HL-60/S4 treated with retinoic acid at 250 ng/mL for 4 days and 3 days (cell line): Measurements from ENCODE around the gene HIGD1A.

Experiments
- in situ Hi-C: fragments of 300-500 bp; cut with MboI; formaldehyde crosslinking; loops from 2 replicates; pipeline ENCODE4 v1.7.0; 2022; ENCODE audit warnings: low sequenced_read_pairs

The HIGD1A gene

DNA sequence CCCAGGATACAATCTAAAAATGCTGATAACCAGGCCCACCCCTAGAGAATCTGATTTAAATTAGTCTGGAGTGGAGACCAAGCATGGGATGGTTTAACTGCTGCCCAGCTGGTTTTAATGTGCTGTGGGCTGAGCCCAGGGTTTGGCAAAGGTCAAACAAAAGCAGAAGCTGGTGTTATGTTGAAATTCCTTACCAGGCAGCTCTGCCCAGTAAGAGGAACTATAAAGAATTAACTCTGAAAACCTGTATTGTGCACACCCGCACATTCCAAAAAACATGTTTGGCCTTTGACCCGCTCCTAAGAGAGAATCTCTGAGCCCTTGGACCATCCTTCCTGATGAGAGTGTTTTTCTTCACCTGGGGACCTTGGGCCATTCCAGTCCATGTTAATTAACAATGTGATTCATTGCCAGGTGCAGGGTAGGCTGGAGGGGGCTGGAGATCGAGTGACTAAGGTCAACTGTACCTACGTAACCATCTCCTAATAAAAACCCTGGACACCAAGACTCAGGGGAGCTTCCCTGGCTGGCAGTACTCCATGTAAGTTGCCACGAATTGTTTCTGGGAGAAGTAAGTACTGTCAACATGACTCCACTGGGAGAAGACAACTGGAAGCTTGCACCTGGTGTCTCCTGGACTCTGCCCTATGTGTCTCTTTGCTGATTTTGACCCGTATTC is 42.1 kb downstream of the HIGD1A start:
- in situ Hi-C loops: no loop called here

DNA sequence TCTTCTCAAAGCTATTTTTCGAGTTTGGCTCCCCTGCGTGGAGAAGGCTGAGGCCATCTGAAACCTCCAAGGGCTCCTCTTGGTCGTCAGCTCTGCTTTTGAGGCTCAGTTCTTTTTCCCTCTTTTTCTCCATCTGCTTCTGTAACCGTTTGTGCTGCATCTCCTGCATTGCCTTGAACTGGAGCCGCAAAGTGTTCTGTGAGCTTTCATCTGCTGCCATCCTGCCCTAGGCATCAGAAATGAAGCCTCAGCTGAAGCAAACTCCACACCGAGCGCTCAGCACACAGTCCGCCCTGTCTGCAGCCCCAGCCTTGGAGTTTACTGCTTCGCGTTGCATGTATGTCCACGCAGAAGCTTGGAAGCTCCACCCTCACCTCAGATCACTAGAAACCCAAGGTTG is 46.2 kb downstream of the HIGD1A start:
- in situ Hi-C loops: no loop called here

DNA sequence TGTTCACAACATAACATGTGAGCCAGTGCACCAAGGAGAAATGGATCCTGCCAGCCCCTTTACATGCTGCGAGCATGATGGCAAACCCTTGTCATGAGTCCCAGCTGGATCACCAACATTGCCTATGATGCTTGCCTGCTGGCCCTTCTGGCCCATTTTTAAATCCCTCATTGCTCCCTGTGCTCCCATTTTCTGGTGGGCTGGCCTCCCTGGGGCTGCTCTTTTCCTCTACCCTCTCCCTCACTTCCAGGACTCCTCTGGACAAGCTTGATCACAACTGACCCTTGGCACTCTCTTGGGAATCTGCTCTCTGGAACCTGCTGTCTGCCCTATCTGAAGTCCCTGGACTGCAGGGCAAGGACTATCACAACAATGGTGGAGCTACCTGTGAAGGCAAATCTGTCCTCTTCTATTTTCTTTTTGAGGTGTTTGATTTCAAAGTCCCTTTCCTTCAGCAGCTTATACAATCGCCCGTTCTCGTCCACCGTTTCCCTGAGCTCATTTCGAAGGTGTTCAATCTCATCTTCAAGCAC is 47.5 kb downstream of the HIGD1A start:
- in situ Hi-C loops: no loop called here

DNA sequence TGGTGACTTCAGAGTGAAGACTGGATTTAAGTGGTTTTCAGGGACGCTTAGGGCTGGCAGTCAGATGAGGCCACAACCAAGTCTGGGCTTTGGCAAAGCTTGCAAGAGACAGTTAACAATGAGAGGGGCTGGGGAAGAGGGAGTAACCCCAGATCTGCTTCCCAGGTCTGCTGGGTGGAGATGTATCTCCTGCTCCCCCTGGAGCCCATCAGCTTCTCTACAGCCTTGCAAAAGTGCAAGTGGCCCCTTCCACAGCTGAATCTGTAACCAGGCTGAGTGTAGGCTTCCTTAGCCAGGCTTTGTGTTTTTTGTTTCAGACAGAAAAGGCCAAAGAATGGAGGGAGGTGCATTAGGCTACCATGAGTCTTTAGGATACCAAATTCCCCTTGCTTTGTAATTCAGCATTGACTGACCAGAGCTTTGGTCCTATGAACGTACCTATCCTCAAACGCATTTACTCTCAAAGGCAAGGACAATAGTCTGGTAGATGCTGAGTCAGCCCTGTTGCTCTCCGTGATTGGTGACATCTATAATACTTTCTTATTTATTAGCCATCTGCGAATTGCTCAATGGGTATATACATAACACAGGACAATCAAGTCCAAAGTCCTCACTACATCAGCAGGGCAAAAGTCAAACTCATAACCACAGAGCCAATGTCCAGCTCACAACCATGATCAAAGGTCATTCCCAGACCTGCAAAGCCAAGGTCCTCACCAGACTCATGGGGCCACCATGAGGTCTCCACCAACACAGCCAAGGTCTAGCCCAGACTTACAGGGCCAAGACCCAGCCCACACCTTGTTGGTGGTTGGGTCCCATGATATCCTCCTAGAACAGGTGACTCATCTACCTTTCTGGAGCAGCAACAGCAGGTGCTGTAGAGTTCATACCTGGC is 48.4 kb downstream of the HIGD1A start:
- in situ Hi-C loops: no loop called here

DNA sequence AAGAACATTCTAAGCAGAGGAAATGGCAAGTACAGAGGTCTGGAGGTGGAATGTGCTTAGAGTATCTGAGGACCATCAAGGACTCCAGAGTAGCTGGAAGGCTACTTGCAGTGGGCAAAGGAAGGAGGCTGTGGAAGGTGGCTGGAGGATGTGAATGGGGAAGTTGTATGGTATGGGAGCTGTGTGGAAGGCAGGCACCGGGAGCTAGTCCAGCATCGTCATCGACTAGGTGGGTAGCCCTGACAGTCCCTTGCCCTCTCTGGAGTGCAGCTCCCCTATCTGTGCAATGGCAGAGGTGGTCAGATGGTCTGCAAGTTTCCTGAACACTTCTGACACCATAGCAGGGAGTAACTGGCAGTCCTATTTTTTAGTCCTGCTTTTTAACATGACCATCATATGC is 50.5 kb downstream of the HIGD1A start:
- in situ Hi-C loops: no loop called here

DNA sequence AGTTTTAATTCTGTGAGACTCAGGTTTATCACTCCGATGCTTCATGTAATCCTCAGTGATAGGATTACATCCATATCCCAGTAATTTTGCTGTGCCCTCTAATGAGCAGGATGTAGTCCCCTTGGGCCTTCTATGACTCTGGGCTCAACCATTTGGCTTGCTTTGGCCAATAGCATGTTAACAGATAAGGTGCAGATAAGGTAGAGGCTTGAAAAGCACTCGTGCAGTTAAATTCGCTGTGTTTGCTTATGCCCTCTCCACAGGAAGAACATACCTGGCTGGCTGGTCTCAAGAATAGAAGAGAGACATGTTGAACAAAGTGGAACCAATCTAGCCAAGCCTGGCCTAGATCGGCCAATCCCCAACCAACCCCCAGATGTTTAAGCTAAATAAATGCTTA is 51.3 kb downstream of the HIGD1A start:
- in situ Hi-C loops: no loop called here

DNA sequence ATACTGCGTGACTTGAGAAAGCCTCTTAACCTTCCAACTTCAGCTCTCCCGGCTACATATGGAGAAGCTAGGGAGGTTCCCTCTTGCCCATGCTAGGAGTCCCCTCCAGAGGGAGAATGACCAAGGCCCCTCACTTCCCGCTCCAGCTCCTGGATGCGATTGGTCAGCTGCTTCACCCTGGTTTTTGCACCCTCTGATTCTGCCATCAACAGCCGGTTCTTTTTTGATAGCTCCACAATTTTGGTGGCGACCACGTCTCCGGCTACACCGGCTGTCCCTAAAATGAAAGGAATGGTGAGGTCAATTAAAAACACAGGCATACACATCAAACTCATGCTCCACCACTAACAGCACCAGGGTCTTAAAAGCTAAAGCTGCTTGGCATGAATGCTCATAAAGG is 51.8 kb downstream of the HIGD1A start:
- in situ Hi-C loops: no loop called here

DNA sequence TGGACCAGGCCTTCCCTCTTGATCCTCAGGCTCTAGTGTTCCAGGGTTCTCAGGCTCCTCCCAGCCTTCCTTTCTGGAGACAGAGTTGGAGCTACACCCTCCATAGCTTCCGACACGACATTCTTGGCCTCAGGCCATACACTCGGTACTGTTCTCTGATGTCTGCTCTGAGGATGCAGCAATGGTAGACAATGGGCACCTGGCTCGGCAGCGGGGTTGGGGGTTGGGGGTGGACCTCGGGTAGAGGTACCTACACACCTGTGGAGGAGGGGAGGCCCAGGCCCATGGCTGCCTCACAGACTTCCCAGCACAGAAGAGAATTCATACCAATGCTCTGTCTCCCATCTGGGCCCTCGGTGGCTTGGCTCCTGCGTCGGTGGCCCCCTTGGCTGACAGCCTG is 52.7 kb downstream of the HIGD1A start:
- in situ Hi-C loops: no loop called here

DNA sequence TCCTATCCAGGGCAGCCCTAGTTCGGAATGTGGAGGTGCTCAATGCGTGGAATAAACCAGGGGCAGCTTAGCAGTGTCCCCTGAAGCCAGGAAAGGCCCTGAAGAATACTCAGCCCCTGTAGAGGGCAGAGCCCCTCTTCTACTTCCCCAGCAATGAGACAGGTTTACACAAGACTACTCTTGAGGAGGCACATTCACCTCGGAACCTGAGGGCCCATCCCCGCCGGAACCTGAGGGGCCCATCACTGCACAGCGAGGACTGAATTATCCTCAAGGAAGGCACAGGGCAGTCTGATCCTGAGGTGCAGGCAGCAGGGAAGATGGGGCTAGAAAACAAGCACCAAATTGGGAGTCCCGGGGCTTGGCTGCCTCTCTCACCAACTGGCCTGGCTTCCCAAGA is 53.5 kb downstream of the HIGD1A start:
- in situ Hi-C loops: no loop called here

DNA sequence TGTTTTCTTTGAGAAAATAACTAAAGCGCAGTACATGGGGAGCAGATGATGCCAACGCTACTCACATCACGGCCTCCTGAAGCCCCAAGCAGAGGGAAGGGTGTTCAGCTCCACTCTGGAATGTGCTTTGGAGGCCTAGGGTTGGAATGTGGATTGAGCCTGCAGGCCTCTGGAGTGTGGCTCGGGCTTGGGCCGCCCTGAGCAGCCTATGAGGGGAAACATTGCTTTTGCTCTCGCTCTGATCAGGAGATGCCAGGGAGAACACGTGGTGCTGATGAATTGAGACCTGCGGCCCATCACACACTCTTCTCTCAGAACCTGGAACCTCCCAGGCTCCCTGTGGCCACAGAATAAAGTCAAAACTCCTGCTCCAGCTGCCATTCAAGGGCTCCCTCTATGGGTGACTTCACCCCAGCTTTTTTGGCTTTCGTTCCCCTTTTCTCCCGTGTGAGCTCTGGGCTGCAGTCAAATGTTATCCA is 54.5 kb downstream of the HIGD1A start:
- in situ Hi-C loops: no loop called here

DNA sequence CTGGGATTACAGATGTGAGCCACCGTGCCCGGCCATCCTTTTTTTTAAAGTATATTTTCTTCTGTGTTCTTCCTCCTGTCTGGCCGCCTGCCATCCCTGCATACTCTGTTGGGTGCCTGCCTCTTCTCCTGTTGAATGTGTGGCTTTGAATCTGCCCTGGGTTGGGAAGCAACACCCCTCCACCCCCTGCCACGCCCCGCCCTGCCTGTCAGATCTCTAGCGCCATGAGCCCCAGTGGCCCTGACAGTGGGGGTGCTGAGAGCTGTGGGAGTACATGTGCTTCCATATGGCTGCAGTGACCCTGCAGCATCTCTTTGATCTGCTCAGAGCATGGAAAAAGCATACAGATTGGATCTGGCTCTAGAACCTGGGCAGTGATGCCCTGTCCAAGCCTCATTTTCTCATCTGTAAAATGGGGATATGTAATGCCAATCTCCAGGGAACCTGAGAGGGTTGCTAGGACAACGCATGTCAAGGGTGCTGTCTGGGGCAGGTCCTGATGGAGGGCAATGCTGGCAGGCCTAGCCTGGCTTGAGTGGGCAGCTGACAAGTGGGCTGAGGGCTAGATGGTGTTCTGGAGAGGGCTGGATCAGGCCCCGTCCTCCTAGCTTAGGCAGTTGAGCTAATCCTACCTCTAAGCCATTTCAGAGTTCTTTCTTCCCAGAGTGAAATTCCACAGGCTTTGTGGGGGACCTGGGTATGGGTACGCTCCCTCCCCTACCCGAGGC is 55.1 kb downstream of the HIGD1A start:
- in situ Hi-C loops: no loop called here

DNA sequence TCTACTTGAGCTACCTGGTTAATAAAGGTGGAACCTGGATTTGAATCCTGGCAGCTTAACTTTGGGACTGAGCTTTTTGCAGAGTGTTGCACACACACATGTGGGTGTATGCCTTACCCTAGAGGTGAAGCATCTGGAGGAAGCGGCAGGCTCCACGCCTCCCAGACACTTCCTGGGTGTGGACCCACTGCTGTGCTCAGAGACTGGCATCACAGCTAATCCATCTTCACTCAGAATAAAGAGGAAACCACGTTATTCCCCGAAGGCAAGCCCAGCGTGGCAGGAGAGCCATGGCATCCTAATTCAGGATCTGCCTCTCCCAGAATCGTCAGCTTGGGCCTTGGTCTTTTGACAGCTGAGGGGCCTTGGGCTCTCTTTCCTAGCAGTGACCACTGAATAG is 56.7 kb downstream of the HIGD1A start:
- in situ Hi-C loops: no loop called here

DNA sequence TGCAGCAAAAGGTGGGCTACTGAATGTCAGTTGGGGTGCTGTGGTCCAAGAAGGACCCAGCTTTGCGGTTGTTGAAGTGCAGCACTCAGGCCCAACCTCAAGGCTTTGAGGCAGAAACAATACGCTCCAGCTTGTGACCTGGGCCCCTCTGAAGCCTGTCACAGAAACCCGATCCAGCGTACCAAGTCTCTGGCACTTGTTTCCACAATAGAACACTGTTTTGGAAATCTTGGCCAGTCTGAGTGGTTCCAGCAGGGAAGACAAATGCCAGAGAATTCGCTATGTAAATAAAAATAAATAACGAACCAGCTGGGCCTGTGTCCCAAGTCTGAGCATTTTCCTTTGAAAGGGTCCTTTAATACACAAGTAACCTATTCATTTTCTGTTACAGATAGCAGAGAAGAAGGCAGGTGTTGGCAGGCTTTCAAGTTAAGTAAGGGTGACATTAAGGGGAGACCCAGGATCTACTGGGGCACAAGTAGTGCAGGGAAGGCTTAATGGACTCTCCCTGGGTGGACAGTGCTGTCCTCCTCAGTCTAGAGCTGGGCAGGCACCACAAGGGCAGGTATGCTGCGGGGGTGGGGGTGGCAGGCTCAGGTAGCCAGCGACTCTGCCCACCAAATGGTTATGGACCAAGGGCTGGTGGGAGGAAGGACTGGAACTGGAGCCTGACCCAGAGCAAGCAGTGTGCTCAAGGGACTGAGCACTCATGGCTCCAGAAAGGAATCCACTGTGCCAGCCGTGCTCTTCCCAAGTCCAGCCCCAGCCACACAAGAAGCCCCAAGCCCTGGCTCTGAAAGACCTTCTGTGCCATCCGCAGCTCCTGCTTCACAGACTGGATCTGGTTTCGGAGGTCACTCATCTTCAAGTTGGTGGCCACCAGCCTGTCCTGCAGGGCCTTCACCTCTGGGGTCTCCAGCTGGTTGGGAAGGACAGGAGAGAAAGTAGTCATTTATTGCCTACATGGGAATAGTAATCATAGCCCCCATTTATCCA is 57.5 kb downstream of the HIGD1A start:
- in situ Hi-C loops: no loop called here

DNA sequence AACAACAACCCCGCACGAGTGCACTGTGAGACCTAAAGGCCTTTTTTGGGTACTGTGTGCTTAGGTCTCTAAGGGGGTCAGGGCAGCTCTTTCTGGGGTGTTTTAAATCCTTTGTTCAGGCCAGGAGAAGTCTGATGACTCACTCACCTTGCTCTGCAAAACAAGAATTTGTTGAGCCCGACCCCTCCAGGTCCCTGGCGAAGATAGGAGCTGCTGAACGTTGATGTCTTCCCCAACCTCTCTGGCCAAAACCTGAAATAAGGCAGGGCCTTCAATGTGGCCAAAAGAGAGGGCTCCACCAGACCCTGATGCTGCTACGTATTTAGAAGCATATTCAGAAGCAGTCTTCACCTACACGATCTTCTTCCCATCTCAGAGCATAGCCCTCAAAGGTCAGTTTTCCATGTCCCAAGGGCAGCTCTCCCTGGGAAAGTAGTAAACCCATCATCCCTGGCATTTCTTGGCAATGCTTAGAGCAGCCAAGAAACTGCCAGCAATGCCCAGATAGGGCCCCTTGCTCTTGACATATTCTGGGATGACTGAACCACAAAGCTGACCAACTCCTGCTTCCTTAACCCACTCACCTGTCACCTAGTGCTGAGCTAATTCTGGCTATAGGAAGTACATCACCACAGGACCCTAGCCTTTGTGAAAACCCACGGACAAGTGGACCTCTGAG is 58.4 kb downstream of the HIGD1A start:
- in situ Hi-C loops: no loop called here

DNA sequence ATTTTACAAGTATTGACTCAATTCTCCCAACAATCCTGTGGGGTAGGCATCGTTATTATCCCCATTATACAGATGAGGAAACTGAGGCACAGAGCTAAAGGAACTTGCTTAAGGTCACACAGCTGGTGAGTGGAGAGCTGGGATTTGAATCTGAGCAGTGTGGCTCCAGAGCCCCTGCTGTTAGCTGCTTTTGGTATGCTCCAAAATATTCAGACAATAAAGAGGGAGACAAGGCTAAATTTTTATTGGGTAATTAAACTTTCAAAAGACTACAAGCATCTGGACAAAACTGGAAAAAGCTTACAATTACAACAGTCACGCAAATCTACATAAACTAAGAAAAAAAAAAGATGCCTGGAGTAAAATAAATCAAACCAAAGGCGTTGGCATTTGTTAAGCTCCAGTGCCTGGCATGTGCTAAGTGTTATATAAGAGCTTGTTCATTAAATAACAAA is 59.0 kb downstream of the HIGD1A start:
- in situ Hi-C loops: no loop called here

DNA sequence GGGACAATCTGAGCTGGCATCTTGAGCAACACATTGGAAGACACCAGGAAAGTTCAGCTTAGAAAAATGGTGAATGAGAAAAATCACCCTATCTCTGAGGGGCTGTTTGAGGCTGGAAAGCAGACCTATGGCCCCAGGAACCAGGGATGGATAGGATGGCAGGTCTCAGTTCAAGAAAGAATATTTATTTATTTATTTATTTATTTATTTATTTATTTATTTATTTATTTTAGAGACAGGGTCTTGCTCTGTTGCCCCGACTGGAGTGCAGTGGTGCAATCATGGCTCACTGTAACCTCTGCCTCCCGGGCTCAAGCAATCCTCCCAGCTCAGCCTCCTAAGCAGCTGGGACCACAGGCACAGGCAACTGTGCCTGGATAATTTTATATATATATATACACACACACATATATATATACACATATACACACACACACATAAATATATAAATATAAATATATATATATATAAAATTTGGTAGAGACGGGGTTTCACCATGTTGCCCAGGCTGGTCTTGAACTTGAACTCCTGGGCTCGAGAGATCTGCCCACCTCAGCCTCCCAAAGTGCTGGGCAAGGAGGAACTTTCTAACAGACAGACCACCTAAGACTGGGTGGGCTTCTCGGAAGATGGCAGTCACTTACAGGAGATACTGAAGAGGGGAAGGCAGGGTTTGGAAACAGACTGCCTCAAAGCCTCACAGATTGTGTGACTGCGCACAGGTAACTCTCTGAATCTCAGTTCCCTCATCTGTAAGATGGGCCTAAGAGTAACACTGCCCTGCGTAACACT is 60.9 kb downstream of the HIGD1A start:
- in situ Hi-C loops: no loop called here

DNA sequence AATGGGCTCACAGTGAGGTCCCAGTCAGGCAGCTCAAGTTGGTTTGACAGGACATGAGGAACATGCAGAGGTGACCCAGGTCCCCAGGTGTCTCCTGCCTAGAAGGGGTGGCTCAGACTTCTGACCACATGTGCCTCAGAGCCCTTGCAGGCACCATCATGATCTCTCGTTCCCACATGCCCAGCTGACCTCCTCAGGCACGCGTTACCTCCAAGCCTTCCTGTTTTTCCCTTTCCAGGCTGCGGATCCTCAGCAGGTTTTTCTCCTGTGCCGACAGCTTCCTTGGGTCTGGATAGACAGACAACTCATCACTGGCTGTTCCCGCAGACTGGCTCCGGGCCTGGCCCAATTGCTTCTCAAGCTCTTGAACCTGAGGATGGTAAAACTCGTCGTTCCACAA is 61.6 kb downstream of the HIGD1A start:
- in situ Hi-C loops: no loop called here

DNA sequence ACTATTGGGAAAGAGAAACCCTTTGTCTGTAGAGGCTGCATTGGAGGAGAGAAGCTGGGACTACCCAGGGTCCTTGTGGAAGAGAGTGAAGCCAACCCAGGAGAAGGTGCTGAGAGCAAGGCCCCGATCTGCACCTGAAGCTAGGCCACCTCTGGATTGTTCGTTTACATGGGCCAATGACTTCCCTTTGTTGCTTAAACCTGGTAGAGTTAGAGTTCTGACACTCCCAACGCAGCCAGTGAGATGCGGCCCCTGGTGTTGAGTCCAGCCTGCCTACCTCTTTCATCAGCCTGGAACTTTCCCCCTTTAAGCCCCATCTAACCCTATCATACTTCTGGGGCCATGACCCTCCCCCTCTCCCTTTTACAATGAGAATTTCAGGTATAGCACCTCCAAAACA is 62.0 kb downstream of the HIGD1A start:
- in situ Hi-C loops: no loop called here

DNA sequence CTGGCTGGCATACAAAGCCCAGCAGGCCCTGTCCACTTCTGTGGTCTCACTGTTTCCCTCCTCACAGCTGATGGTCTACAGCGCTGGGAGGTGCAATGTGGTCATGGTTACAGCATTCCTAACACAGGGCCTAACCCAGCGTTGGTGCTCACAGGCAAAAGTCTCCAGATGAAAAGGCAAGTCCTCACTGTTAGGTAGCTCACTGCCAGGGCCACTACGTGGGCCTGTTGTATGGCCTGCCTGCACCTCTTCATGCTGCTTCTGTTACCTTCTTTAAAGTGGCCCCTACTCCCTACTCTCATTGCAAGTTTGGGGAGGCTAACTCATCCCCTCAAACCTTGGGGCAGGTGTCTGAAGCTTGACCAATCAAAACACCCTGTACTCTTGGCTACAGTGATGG is 62.5 kb downstream of the HIGD1A start:
- in situ Hi-C loops: no loop called here
